HCT116 (cell line): ENCODE results near the gene LRRC4C. TPM values are rescaled to one million over a fixed set of nuclear protein-coding genes. Genes with fewer than 3 reads are reported as not detected.

Experiments used
- ATAC-seq: fragments of 200-7000 bp; cut with Tn5 transposase; 2 replicates; pipeline ENCODE4 v1.9.1; 2020; ENCODE audit warnings: mild to moderate bottlenecking, moderate library complexity
- BruUV-seq: library from RNA; stranded (reverse); fragments of 400-500 nt; replicated peaks from 2 replicates; lab custom pipeline; 2021; lab: Mats Ljungman, UMichigan
- CTCF ChIA-PET: fragments of 300-600 bp; sonication (Branson Sonifier 250); formaldehyde crosslinking; loops from one replicate; lab custom pipeline; 2021; ENCODE audit warnings: antibody characterized with exemption; lab: Charles Lee
- POLR2A ChIA-PET: fragments of 300-600, 350-600 bp; sonication (Branson Sonifier 250); formaldehyde crosslinking; loops from one replicate; lab custom pipeline; 2021; ENCODE audit warnings: antibody characterized with exemption; lab: Charles Lee
- RAD21 ChIA-PET, 2 experiments: fragments of 300-600 bp; sonication (Branson Sonifier 250); formaldehyde crosslinking; loops; one replicate each; lab custom pipeline; 2023; ENCODE audit warnings: low total read pairs in 2 of 2; ENCODE audit not compliant: uncharacterized antibody in 2 of 2, unreplicated experiment in 2 of 2, low non-redundant PET in 1 of 2; lab: Charles Lee
- DNase-seq: peaks from one replicate; pipeline ENCODE4 v3.0.0-alpha.2; 2010; ENCODE audit warnings: low read depth, low spot score
- H2AFZ ChIP-seq: fragments of 200-600 bp; shearing (Covaris generic), sonication (generic); 2 replicates; pipeline ENCODE4 v1.6.1; 2017; ENCODE audit warnings: low read depth, mixed run types, mixed read lengths, antibody characterized with exemption, low read length; ENCODE audit not compliant: poor library complexity, severe bottlenecking
- H3K27ac ChIP-seq: 2 replicates; pipeline ENCODE4 v1.5.1; 2012; ENCODE audit warnings: low read depth, low read length
- H3K27me3 ChIP-seq: fragments of 200-600 bp; sonication (generic); 2 replicates; pipeline ENCODE4 v1.6.1; 2016; ENCODE audit warnings: mixed run types, low read length, mixed read lengths; ENCODE audit not compliant: insufficient read depth
- H3K36me3 ChIP-seq, 2 experiments: fragments of 200-500 bp in 1 of 2; fragments of 200-600 bp in 1 of 2; sonication (Bioruptor generic) in 1 of 2; sonication (generic) in 1 of 2; 2 replicates each; pipeline versions ENCODE4 v1.5.1 to v1.6.1; 2014 to 2016; ENCODE audit warnings: low read length in 2 of 2, inconsistent platforms in 1 of 2, mixed read lengths in 1 of 2, mixed run types in 1 of 2; ENCODE audit not compliant: insufficient read depth in 2 of 2, control insufficient read depth in 1 of 2
- H3K4me1 ChIP-seq, 2 experiments: fragments of 200-600 bp in 1 of 2; sonication (generic) in 1 of 2; 2 replicates each; pipeline versions ENCODE4 v1.5.1 to v1.6.1; 2012 to 2017; ENCODE audit warnings: low read length in 2 of 2, inconsistent platforms in 1 of 2, mild to moderate bottlenecking in 1 of 2, mixed read lengths in 1 of 2, mixed run types in 1 of 2, moderate library complexity in 1 of 2; ENCODE audit not compliant: insufficient read depth in 2 of 2, control insufficient read depth in 1 of 2
- H3K4me2 ChIP-seq: fragments of 200-600 bp; sonication (generic); 2 replicates; pipeline ENCODE4 v1.6.1; 2017; ENCODE audit warnings: mixed run types, low read length, mixed read lengths
- H3K4me3 ChIP-seq, 2 experiments: fragments of 200-600 bp in 1 of 2; sonication (generic) in 1 of 2; replicated peaks in 1 of 2; 2 replicates each; pipeline ENCODE4 v1.5.1; 2011 to 2016; ENCODE audit warnings: low read length in 2 of 2, control low read depth in 1 of 2, low read depth in 1 of 2, mild to moderate bottlenecking in 1 of 2, mixed read lengths in 1 of 2, mixed run types in 1 of 2
- H3K79me2 ChIP-seq: fragments of 200-600 bp; sonication (generic); 2 replicates; pipeline ENCODE4 v1.6.1; 2017; ENCODE audit warnings: mild to moderate bottlenecking, mixed run types, low read length, moderate library complexity, mixed read lengths; ENCODE audit not compliant: insufficient read depth
- H3K9ac ChIP-seq: fragments of 200-600 bp; sonication (generic); 2 replicates; pipeline ENCODE4 v1.6.1; 2016; ENCODE audit warnings: low read length, mixed read lengths
- H3K9me2 ChIP-seq: fragments of 200-600 bp; sonication (generic), shearing (Covaris generic); 2 replicates; pipeline ENCODE4 v1.6.1; 2017; ENCODE audit warnings: mixed run types, mild to moderate bottlenecking, moderate library complexity; ENCODE audit not compliant: insufficient read depth
- H3K9me3 ChIP-seq, 2 experiments: fragments of 200-500 bp in 1 of 2; fragments of 200-600 bp in 1 of 2; sonication (Bioruptor generic) in 1 of 2; sonication (generic) in 1 of 2; 2 replicates each; pipeline ENCODE4 v1.6.1; 2014 to 2017; ENCODE audit warnings: low read length in 2 of 2, mixed read lengths in 2 of 2, inconsistent platforms in 1 of 2, low read depth in 1 of 2, mild to moderate bottlenecking in 1 of 2, mixed run types in 1 of 2, moderate library complexity in 1 of 2; ENCODE audit not compliant: control insufficient read depth in 1 of 2, insufficient read depth in 1 of 2
- H4K20me1 ChIP-seq: fragments of 200-600 bp; sonication (generic), shearing (Covaris generic); 2 replicates; pipeline ENCODE4 v1.6.1; 2017; ENCODE audit warnings: mixed run types, mild to moderate bottlenecking, moderate library complexity; ENCODE audit not compliant: insufficient read depth
- CBX3 ChIP-seq: IDR thresholded peaks from 2 replicates; pipeline ENCODE4 v1.6.1; 2012; ENCODE audit warnings: low read depth
- CEBPB ChIP-seq: IDR thresholded peaks from 2 replicates; pipeline ENCODE4 v1.6.1; 2012; ENCODE audit warnings: low read depth
- EGR1 ChIP-seq: IDR thresholded peaks from 2 replicates; pipeline ENCODE4 v1.6.1; 2012; ENCODE audit warnings: low read depth
- ELF1 ChIP-seq: IDR thresholded peaks from 2 replicates; pipeline ENCODE4 v1.6.1; 2012; ENCODE audit warnings: low read depth, borderline replicate concordance
- EZH2 ChIP-seq: fragments of 200-600 bp; sonication (generic); IDR thresholded peaks from 2 replicates; pipeline ENCODE4 v1.6.1; 2017; ENCODE audit warnings: antibody characterized with exemption, mixed run types
- EZH2phosphoT487 ChIP-seq: fragments of 200-600 bp; IDR thresholded peaks from 2 replicates; pipeline ENCODE4 v1.6.1; 2018; ENCODE audit warnings: antibody characterized with exemption, borderline replicate concordance
- FOSL1 ChIP-seq: IDR thresholded peaks from 2 replicates; pipeline ENCODE4 v1.6.1; 2012; ENCODE audit warnings: low read depth
- POLR2A ChIP-seq: IDR thresholded peaks from 2 replicates; pipeline ENCODE4 v1.7.0; 2011; ENCODE audit warnings: borderline replicate concordance; ENCODE audit not compliant: insufficient read depth, insufficient read length; ENCODE audit errors: extremely low read depth
- RAD21 ChIP-seq: IDR thresholded peaks from 2 replicates; pipeline ENCODE4 v1.6.1; 2012; ENCODE audit warnings: low read depth, mild to moderate bottlenecking
- SIN3A ChIP-seq: IDR thresholded peaks from 2 replicates; pipeline ENCODE4 v1.6.1; 2012; ENCODE audit warnings: low read depth
- SP1 ChIP-seq: IDR thresholded peaks from 2 replicates; pipeline ENCODE4 v1.6.1; 2012; ENCODE audit warnings: low read depth
- SRF ChIP-seq: IDR thresholded peaks from 2 replicates; pipeline ENCODE4 v1.6.1; 2012; ENCODE audit warnings: low read depth
- TCF7L2 ChIP-seq: IDR thresholded peaks from 2 replicates; pipeline ENCODE4 v1.7.0; 2011; ENCODE audit warnings: borderline replicate concordance, inconsistent platforms; ENCODE audit not compliant: insufficient read depth, insufficient read length; ENCODE audit errors: extremely low read depth
- YY1 ChIP-seq: IDR thresholded peaks from 2 replicates; pipeline ENCODE4 v1.6.1; 2011; ENCODE audit warnings: low read length, low read depth, moderate library complexity, mild to moderate bottlenecking; ENCODE audit not compliant: insufficient replicate concordance; ENCODE audit errors: extremely low read depth
- ZNF274 ChIP-seq: fragments of 200-500 bp; sonication (Bioruptor generic); IDR thresholded peaks from 2 replicates; pipeline ENCODE4 v1.6.1; 2014; ENCODE audit warnings: mild to moderate bottlenecking, low read depth, low read length, inconsistent platforms
- intact Hi-C: fragments of 100-400 bp; cut with micrococcal nuclease; formaldehyde crosslinking; loops from 2 replicates; pipeline ENCODE4 v1.10.0; 2022
- total RNA-seq: library from RNA; stranded (reverse); gene quantifications from one replicate; pipeline ENCODE4 v1.2.1, GENCODE V29; 2021; ENCODE audit not compliant: unreplicated experiment
- TF ChIP-seq, protein P1 (sequence below): IDR thresholded peaks from 2 replicates; pipeline ENCODE4 v1.6.1; 2012
- TF ChIP-seq, protein P2 (sequence below): IDR thresholded peaks from 2 replicates; pipeline ENCODE4 v1.6.1; 2012
- TF ChIP-seq, protein P3 (sequence below): IDR thresholded peaks from 2 replicates; pipeline ENCODE4 v1.6.1; 2012; ENCODE audit warnings: low read depth
- TF ChIP-seq, protein P4 (sequence below): IDR thresholded peaks from 2 replicates; pipeline ENCODE4 v1.6.1; 2011; ENCODE audit warnings: mild to moderate bottlenecking, low read length, moderate library complexity; ENCODE audit not compliant: insufficient replicate concordance; ENCODE audit errors: extremely low read depth
- TF ChIP-seq, protein P5 (sequence below), 3 experiments: fragments of 200-600 bp in 1 of 3; sonication (generic) in 1 of 3; IDR thresholded peaks in 2 of 3; conservative IDR thresholded peaks in 1 of 3; 2 replicates each; pipeline ENCODE4 v1.5.1; 2012 to 2017; ENCODE audit warnings: low read depth in 2 of 3, low read length in 2 of 3, antibody characterized with exemption in 1 of 3, borderline replicate concordance in 1 of 3, control low read depth in 1 of 3, mild to moderate bottlenecking in 1 of 3, mixed read lengths in 1 of 3, mixed run types in 1 of 3, moderate library complexity in 1 of 3; ENCODE audit not compliant: insufficient read depth in 1 of 3

Gene LRRC4C
- total RNA-seq, 1 experiment from 2014 or later, result not detected

DNA sequence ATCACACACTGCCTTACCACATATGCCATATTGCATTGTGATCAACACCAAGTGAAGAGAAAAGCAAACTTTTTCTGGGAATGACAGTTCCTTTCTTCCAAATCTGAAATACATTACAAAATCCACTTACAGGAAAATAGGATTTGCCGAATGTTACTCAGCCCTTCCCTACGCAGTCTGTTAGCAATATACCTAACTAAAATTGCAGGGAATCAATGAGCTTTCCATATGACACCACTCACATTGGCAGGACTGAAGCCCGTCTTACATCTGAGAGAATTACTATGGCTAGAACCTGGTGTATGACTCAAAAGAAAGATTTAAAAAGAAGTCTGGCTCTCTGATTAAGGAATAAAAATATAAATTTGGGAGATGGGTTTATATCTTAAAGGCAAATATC lies 136.0 kb downstream of the LRRC4C start:
- ATAC-seq, result no peak
- H3K79me2 ChIP-seq, result no peaks in the 10 kb centered on the region
- no peak overlapping the region for H2AFZ ChIP-seq
- no TSS peak for BruUV-seq
- no peaks in the 10 kb centered on the region for H4K20me1 ChIP-seq
- TF ChIP-seq EZH2phosphoT487 (no peak), ZNF274 (no peak), CEBPB (no peak), TCF7L2 (no peak), FOSL1 (no peak), EZH2 (no peak), SIN3A (no peak), RAD21 (no peak), SP1 (no peak), SRF (no peak), CBX3 (no peak), EGR1 (no peak), POLR2A (no peak), YY1 (no peak), ELF1 (no peak)
- TF ChIP-seq, protein P1, sequence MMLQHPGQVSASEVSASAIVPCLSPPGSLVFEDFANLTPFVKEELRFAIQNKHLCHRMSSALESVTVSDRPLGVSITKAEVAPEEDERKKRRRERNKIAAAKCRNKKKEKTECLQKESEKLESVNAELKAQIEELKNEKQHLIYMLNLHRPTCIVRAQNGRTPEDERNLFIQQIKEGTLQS, result no peak
- TF ChIP-seq, protein P2, sequence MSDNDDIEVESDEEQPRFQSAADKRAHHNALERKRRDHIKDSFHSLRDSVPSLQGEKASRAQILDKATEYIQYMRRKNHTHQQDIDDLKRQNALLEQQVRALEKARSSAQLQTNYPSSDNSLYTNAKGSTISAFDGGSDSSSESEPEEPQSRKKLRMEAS, result no peak
- TF ChIP-seq, protein P3, sequence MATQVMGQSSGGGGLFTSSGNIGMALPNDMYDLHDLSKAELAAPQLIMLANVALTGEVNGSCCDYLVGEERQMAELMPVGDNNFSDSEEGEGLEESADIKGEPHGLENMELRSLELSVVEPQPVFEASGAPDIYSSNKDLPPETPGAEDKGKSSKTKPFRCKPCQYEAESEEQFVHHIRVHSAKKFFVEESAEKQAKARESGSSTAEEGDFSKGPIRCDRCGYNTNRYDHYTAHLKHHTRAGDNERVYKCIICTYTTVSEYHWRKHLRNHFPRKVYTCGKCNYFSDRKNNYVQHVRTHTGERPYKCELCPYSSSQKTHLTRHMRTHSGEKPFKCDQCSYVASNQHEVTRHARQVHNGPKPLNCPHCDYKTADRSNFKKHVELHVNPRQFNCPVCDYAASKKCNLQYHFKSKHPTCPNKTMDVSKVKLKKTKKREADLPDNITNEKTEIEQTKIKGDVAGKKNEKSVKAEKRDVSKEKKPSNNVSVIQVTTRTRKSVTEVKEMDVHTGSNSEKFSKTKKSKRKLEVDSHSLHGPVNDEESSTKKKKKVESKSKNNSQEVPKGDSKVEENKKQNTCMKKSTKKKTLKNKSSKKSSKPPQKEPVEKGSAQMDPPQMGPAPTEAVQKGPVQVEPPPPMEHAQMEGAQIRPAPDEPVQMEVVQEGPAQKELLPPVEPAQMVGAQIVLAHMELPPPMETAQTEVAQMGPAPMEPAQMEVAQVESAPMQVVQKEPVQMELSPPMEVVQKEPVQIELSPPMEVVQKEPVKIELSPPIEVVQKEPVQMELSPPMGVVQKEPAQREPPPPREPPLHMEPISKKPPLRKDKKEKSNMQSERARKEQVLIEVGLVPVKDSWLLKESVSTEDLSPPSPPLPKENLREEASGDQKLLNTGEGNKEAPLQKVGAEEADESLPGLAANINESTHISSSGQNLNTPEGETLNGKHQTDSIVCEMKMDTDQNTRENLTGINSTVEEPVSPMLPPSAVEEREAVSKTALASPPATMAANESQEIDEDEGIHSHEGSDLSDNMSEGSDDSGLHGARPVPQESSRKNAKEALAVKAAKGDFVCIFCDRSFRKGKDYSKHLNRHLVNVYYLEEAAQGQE, result no peak
- TF ChIP-seq, protein P4, sequence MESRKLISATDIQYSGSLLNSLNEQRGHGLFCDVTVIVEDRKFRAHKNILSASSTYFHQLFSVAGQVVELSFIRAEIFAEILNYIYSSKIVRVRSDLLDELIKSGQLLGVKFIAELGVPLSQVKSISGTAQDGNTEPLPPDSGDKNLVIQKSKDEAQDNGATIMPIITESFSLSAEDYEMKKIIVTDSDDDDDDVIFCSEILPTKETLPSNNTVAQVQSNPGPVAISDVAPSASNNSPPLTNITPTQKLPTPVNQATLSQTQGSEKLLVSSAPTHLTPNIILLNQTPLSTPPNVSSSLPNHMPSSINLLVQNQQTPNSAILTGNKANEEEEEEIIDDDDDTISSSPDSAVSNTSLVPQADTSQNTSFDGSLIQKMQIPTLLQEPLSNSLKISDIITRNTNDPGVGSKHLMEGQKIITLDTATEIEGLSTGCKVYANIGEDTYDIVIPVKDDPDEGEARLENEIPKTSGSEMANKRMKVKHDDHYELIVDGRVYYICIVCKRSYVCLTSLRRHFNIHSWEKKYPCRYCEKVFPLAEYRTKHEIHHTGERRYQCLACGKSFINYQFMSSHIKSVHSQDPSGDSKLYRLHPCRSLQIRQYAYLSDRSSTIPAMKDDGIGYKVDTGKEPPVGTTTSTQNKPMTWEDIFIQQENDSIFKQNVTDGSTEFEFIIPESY, result no peak
- TF ChIP-seq, protein P5, sequence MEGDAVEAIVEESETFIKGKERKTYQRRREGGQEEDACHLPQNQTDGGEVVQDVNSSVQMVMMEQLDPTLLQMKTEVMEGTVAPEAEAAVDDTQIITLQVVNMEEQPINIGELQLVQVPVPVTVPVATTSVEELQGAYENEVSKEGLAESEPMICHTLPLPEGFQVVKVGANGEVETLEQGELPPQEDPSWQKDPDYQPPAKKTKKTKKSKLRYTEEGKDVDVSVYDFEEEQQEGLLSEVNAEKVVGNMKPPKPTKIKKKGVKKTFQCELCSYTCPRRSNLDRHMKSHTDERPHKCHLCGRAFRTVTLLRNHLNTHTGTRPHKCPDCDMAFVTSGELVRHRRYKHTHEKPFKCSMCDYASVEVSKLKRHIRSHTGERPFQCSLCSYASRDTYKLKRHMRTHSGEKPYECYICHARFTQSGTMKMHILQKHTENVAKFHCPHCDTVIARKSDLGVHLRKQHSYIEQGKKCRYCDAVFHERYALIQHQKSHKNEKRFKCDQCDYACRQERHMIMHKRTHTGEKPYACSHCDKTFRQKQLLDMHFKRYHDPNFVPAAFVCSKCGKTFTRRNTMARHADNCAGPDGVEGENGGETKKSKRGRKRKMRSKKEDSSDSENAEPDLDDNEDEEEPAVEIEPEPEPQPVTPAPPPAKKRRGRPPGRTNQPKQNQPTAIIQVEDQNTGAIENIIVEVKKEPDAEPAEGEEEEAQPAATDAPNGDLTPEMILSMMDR (IDR thresholded peaks at IDR 0.05 in 2 of 3, conservative IDR thresholded peaks at IDR 0.05 in 1 of 3; ENCODE audit: borderline replicate concordance in 1 of 3, insufficient read depth in 1 of 3, low read depth in 2 of 3, low read length in 2 of 3), result no peak
- TF ChIP-seq, all 23 proteins: peak for 0
- CTCF ChIA-PET, result no interaction called here
- Histone ChIP-seq H3K36me3 (no peaks in the 10 kb centered on the region), H3K4me1 (no peaks in the 10 kb centered on the region), H3K4me2 (no peak overlapping the region), H3K4me3 (no peak overlapping the region), H3K27ac (no peak overlapping the region), H3K27me3 (no peaks in the 10 kb centered on the region), H3K9ac (no peak overlapping the region), H3K9me2 (no peaks in the 10 kb centered on the region), H3K9me3 (peaks cover 0 to 7% of the 10 kb centered on the region in 2 experiments; a peak in 3 of 4 replicates)
- no peak for DNase-seq
- intact Hi-C loops, result no loop called here
- RAD21 ChIA-PET, result no interaction called here
- POLR2A ChIA-PET, result no interaction called here
